ENCODE measurements around the gene MTHFD1L.
"Not testable (repeated sequence)": the region's sequence is repeated elsewhere in the genome, so short reads cannot be mapped to it uniquely, and the experiment has no call there.

The MTHFD1L gene

GRCh38 chr6:151095538-151096254, 230.2 kb downstream of the MTHFD1L start:
- no peak for DNase-seq (ENCODE audit: low read depth)

GRCh38 chr6:151096255-151096612, 230.7 kb downstream of the MTHFD1L start:
- no peak for DNase-seq (ENCODE audit: low read depth)

- DNase-seq (ENCODE audit: low read depth): no peak
Measured at GRCh38 chr6:151096691-151097606, 231.4 kb downstream of the MTHFD1L start.

GRCh38 chr6:151098166-151098565, 232.7 kb downstream of the MTHFD1L start:
- DNase-seq (ENCODE audit: low read depth): no peak

- DNase-seq (ENCODE audit: low read depth): no peak
Measured at GRCh38 chr6:151100326-151100725, 234.8 kb downstream of the MTHFD1L start.

GRCh38 chr6:151101161-151101815, 235.8 kb downstream of the MTHFD1L start:
- no peak for DNase-seq (ENCODE audit: low read depth)

- no peak for DNase-seq (ENCODE audit: low read depth)
Measured at GRCh38 chr6:151101816-151102694, 236.6 kb downstream of the MTHFD1L start.

GRCh38 chr6:151103266-151103665, 237.8 kb downstream of the MTHFD1L start:
- DNase-seq (ENCODE audit: low read depth): no peak

- no peak for DNase-seq (ENCODE audit: low read depth)
Measured at GRCh38 chr6:151107897-151108427, 242.5 kb downstream of the MTHFD1L start.

- DNase-seq (ENCODE audit: low read depth): no peak
Measured at GRCh38 chr6:151108548-151108947, 243.0 kb downstream of the MTHFD1L start.

GRCh38 chr6:151109361-151109760, 243.9 kb downstream of the MTHFD1L start:
- no peak for DNase-seq (ENCODE audit: low read depth)

GRCh38 chr6:151109869-151110575, 244.5 kb downstream of the MTHFD1L start:
- no peak for DNase-seq (ENCODE audit: low read depth)

GRCh38 chr6:151110576-151110905, 245.0 kb downstream of the MTHFD1L start:
- DNase-seq (ENCODE audit: low read depth): no peak

GRCh38 chr6:151111670-151112069, 246.2 kb downstream of the MTHFD1L start:
- DNase-seq (ENCODE audit: low read depth): no peak

GRCh38 chr6:151112130-151112529, 246.6 kb downstream of the MTHFD1L start:
- no peak for DNase-seq (ENCODE audit: low read depth)

- DNase-seq (ENCODE audit: low read depth): not testable (repeated sequence)
Measured at GRCh38 chr6:151112884-151113283, 247.4 kb downstream of the MTHFD1L start.

- DNase-seq (ENCODE audit: low read depth): no peak
Measured at GRCh38 chr6:151113641-151114040, 248.1 kb downstream of the MTHFD1L start.

- DNase-seq (ENCODE audit: low read depth): no peak
Measured at GRCh38 chr6:151118461-151119123, 253.1 kb downstream of the MTHFD1L start.

GRCh38 chr6:151119823-151120524, 254.5 kb downstream of the MTHFD1L start:
- no peak for DNase-seq (ENCODE audit: low read depth)

- no peak for DNase-seq (ENCODE audit: low read depth)
Measured at GRCh38 chr6:151121900-151122299, 256.4 kb downstream of the MTHFD1L start.
